Vagina (tissue), 2 donors: Measurements from ENCODE around the gene SCGB3A1. TPM values are rescaled to one million over a fixed set of nuclear protein-coding genes. Genes with fewer than 3 reads are reported as not detected.
A peak's percentile ranks its signal among the peaks of the same experiment; 100 is the strongest.

Experiments used
- DNase-seq, 2 donors: peaks; one replicate each; pipeline ENCODE4 v3.0.0-alpha.2; 2017; ENCODE audit errors: extremely low spot score in 2 of 2
- H3K27ac ChIP-seq: fragments of 200-600 bp; sonication (generic); one replicate; pipeline ENCODE4 v1.5.1; 2019
- H3K27me3 ChIP-seq: fragments of 200-600 bp; sonication (generic); one replicate; pipeline ENCODE4 v1.5.1; 2019
- H3K36me3 ChIP-seq, 2 donors: fragments of 200-600 bp; sonication (generic); one replicate each; pipeline ENCODE4 v1.5.1; 2017 to 2019
- H3K4me1 ChIP-seq: fragments of 200-600 bp; sonication (generic); one replicate; pipeline ENCODE4 v1.5.1; 2019
- H3K4me3 ChIP-seq, 2 donors: fragments of 200-600 bp; sonication (generic); 1 replicate in 1 of 2; 2 replicates in 1 of 2; pipeline ENCODE4 v1.5.1; 2016 to 2019
- H3K9me3 ChIP-seq: fragments of 200-600 bp; sonication (generic); one replicate; pipeline ENCODE4 v1.5.1; 2019
- CTCF ChIP-seq, 3 experiments: fragments of 450-650 bp in 2 of 3; fragments of 200-600 bp in 1 of 3; sonication (generic) in 1 of 3; IDR thresholded peaks; one replicate each; pipeline ENCODE4 v1.5.1; 2017 to 2019; ENCODE audit warnings: antibody characterized with exemption in 3 of 3, mild to moderate bottlenecking in 2 of 3, moderate library complexity in 2 of 3
- POLR2A ChIP-seq, 2 donors: fragments of 450-650 bp; IDR thresholded peaks; one replicate each; pipeline ENCODE4 v1.6.1; 2017; ENCODE audit warnings: antibody characterized with exemption in 2 of 2, mild to moderate bottlenecking in 2 of 2, moderate library complexity in 2 of 2
- POLR2AphosphoS5 ChIP-seq, 2 donors: sonication (generic); formaldehyde crosslinking; IDR thresholded peaks; one replicate each; pipeline ENCODE4 v1.9.0; 2017; ENCODE audit warnings: antibody characterized with exemption in 2 of 2, mild to moderate bottlenecking in 2 of 2, low read depth in 1 of 2; ENCODE audit not compliant: insufficient read depth in 1 of 2
- intact Hi-C: fragments of 100-400 bp; cut with DNase I; formaldehyde crosslinking; loops from one replicate; pipeline ENCODE4 v1.15.1; 2023
- total RNA-seq: library from RNA; depleted of rRNA; stranded (reverse); fragments of >200 nt; gene quantifications from one replicate; pipeline ENCODE4 v1.2.3, GENCODE V29; 2016

The SCGB3A1 gene
- total RNA-seq, 1 donor from 2014 or later: not detected

- no peaks in the 10 kb centered on the region for H3K4me1 ChIP-seq
- no peak for TF ChIP-seq CTCF (IDR thresholded peaks at IDR 0.05)
- no peak for TF ChIP-seq POLR2AphosphoS5 (IDR thresholded peaks at IDR 0.05; ENCODE audit: insufficient read depth in 1 of 2, low read depth in 1 of 2)
- TF ChIP-seq POLR2A (IDR thresholded peaks at IDR 0.05): no peak
- H3K4me3 ChIP-seq: no peak overlapping the region
- H3K27ac ChIP-seq: no peak overlapping the region
- intact Hi-C loops: no loop called here
- no peaks in the 10 kb centered on the region for H3K36me3 ChIP-seq
- H3K9me3 ChIP-seq: no peaks in the 10 kb centered on the region
- no peak for DNase-seq
- no peaks in the 10 kb centered on the region for H3K27me3 ChIP-seq
These were observed 28.7 kb upstream of the SCGB3A1 start for GRCh38 chr5:180620014-180620413.

GRCh38 chr5:180619563-180619915, 28.2 kb upstream of the SCGB3A1 start:
- no peaks in the 10 kb centered on the region for H3K9me3 ChIP-seq
- no peak overlapping the region for H3K27ac ChIP-seq
- no peak overlapping the region for H3K4me3 ChIP-seq
- no peaks in the 10 kb centered on the region for H3K4me1 ChIP-seq
- no peak for DNase-seq
- H3K27me3 ChIP-seq: no peaks in the 10 kb centered on the region
- TF ChIP-seq POLR2AphosphoS5 (IDR thresholded peaks at IDR 0.05; ENCODE audit: insufficient read depth in 1 of 2, low read depth in 1 of 2): no peak
- TF ChIP-seq POLR2A (IDR thresholded peaks at IDR 0.05): no peak
- no peak for TF ChIP-seq CTCF (IDR thresholded peaks at IDR 0.05)
- intact Hi-C loops: no loop called here
- no peaks in the 10 kb centered on the region for H3K36me3 ChIP-seq

- TF ChIP-seq POLR2A (IDR thresholded peaks at IDR 0.05) (no peak), POLR2AphosphoS5 (IDR thresholded peaks at IDR 0.05; ENCODE audit: insufficient read depth in 1 of 2, low read depth in 1 of 2) (no peak), CTCF (IDR thresholded peaks at IDR 0.05) (no peak)
- H3K4me1 ChIP-seq: no peaks in the 10 kb centered on the region
- intact Hi-C loops: no loop called here
- H3K9me3 ChIP-seq: no peaks in the 10 kb centered on the region
- H3K27me3 ChIP-seq: no peaks in the 10 kb centered on the region
- H3K36me3 ChIP-seq: no peaks in the 10 kb centered on the region
- H3K27ac ChIP-seq: no peak overlapping the region
- peak overlapping the region in 1 of 2 donors; percentile 13 for H3K4me3 ChIP-seq
- DNase-seq: no peak
These were observed 27.7 kb upstream of the SCGB3A1 start for GRCh38 chr5:180618829-180619562.

- H3K27me3 ChIP-seq: no peaks in the 10 kb centered on the region
- H3K4me3 ChIP-seq: peak overlapping the region in 1 of 2 donors; percentile 13
- DNase-seq: no peak
- intact Hi-C loops: no loop called here
- H3K4me1 ChIP-seq: no peaks in the 10 kb centered on the region
- H3K27ac ChIP-seq: no peak overlapping the region
- no peak for TF ChIP-seq CTCF (IDR thresholded peaks at IDR 0.05)
- no peak for TF ChIP-seq POLR2AphosphoS5 (IDR thresholded peaks at IDR 0.05; ENCODE audit: insufficient read depth in 1 of 2, low read depth in 1 of 2)
- no peak for TF ChIP-seq POLR2A (IDR thresholded peaks at IDR 0.05)
- H3K9me3 ChIP-seq: no peaks in the 10 kb centered on the region
- no peaks in the 10 kb centered on the region for H3K36me3 ChIP-seq
These were observed 27.2 kb upstream of the SCGB3A1 start for GRCh38 chr5:180618487-180618828.

GRCh38 chr5:180613814-180614188, 22.5 kb upstream of the SCGB3A1 start:
- no peaks in the 10 kb centered on the region for H3K27me3 ChIP-seq
- TF ChIP-seq POLR2A (IDR thresholded peaks at IDR 0.05) (no peak), POLR2AphosphoS5 (IDR thresholded peaks at IDR 0.05; ENCODE audit: insufficient read depth in 1 of 2, low read depth in 1 of 2) (no peak), CTCF (IDR thresholded peaks at IDR 0.05) (no peak)
- H3K4me1 ChIP-seq: no peaks in the 10 kb centered on the region
- intact Hi-C loops: no loop called here
- no peak overlapping the region for H3K4me3 ChIP-seq
- H3K9me3 ChIP-seq: no peaks in the 10 kb centered on the region
- H3K36me3 ChIP-seq: no peaks in the 10 kb centered on the region
- H3K27ac ChIP-seq: no peak overlapping the region
- DNase-seq: no peak
